GM20000 (cell line): ENCODE data around the gene HELZ.

ENCODE experiments used
- DNase-seq: peaks from one replicate; pipeline ENCODE4 v3.0.0; 2012; ENCODE audit warnings: low spot score
- CTCF ChIP-seq: IDR thresholded peaks from 2 replicates; pipeline ENCODE4 v1.5.1; 2012; ENCODE audit warnings: mild to moderate bottlenecking, control low read depth; ENCODE audit errors: extremely low read depth, missing control alignments

HELZ gene

GRCh38 chr17:67238991-67239390, 6.0 kb downstream of the HELZ start:
- TF ChIP-seq CTCF: no peak
- no peak for DNase-seq

- TF ChIP-seq CTCF: no peak
- DNase-seq: no peak
Observed at GRCh38 chr17:67232441-67232840, 12.6 kb downstream of the HELZ start.

GRCh38 chr17:67229109-67229955, 15.7 kb downstream of the HELZ start:
- TF ChIP-seq CTCF: no peak

GRCh38 chr17:67227488-67227887, 17.5 kb downstream of the HELZ start:
- TF ChIP-seq CTCF: no peak
- no peak for DNase-seq

More at GRCh38 chr17:67229109-67229955, 15.7 kb downstream of the HELZ start:
- DNase-seq: no peak

- no peak for TF ChIP-seq CTCF
- DNase-seq: no peak
Observed at GRCh38 chr17:67225316-67225715, 19.7 kb downstream of the HELZ start.

- no peak for TF ChIP-seq CTCF
- DNase-seq: no peak
Observed at GRCh38 chr17:67224736-67225135, 20.3 kb downstream of the HELZ start.

- no peak for TF ChIP-seq CTCF
- DNase-seq: no peak
Observed at GRCh38 chr17:67223924-67224323, 21.1 kb downstream of the HELZ start.
